Esophagus (tissue), 2 donors: ENCODE measurements around the gene FIG4. TPM values are rescaled to one million over a fixed set of nuclear protein-coding genes. Genes with fewer than 3 reads are reported as not detected.
"Not testable (repeated sequence)": the region's sequence is repeated elsewhere in the genome, so short reads cannot be mapped to it uniquely, and the experiment has no call there.

Source experiments
- H3K27ac ChIP-seq, 2 donors: one replicate each; pipeline ENCODE4 v1.5.1; 2013; ENCODE audit warnings: low read depth in 2 of 2, mild to moderate bottlenecking in 2 of 2, inconsistent platforms in 1 of 2, low read length in 1 of 2, moderate library complexity in 1 of 2
- H3K27me3 ChIP-seq, 2 donors: one replicate each; pipeline ENCODE4 v1.6.1; 2013; ENCODE audit warnings: low read length in 2 of 2, control low read depth in 1 of 2, mild to moderate bottlenecking in 1 of 2; ENCODE audit not compliant: insufficient read depth in 2 of 2, control insufficient read depth in 1 of 2
- H3K36me3 ChIP-seq, 2 donors: one replicate each; pipeline ENCODE4 v1.6.1; 2013; ENCODE audit warnings: low read length in 1 of 2; ENCODE audit not compliant: control insufficient read depth in 2 of 2, insufficient read depth in 2 of 2
- H3K4me1 ChIP-seq, 2 donors: one replicate each; pipeline ENCODE4 v1.6.1; 2013; ENCODE audit warnings: low read length in 1 of 2; ENCODE audit not compliant: control insufficient read depth in 2 of 2, insufficient read depth in 2 of 2
- H3K4me3 ChIP-seq, 2 donors: one replicate each; pipeline ENCODE4 v1.5.1; 2013; ENCODE audit warnings: low read length in 2 of 2, mild to moderate bottlenecking in 2 of 2, low read depth in 1 of 2, moderate library complexity in 1 of 2
- H3K9me3 ChIP-seq, 2 donors: one replicate each; pipeline ENCODE4 v1.6.1; 2013; ENCODE audit warnings: mild to moderate bottlenecking in 2 of 2, low read depth in 1 of 2, low read length in 1 of 2, moderate library complexity in 1 of 2; ENCODE audit not compliant: control insufficient read depth in 2 of 2, insufficient read depth in 1 of 2
- WGBS, 2 donors: extraction: QIAGEN DNeasy Blood & Tissue Kit; methylation state at CpG; one replicate each; pipeline ENCODE4 v1.1.7; 2013; 5-methylcytosine and 5-hydroxymethylcytosine counted together
- polyA plus RNA-seq, 2 donors: library from polyadenylated mRNA; stranded (reverse); fragments of 200-250 nt; gene quantifications; one replicate each; pipeline ENCODE4 v1.2.3, GENCODE V29; 2013
- donor health status: healthy with polysubstance abuse.
- donor health status: Bipolar disorder and iron deficiency.

FIG4 gene
- polyA plus RNA-seq, 2 donors, result 5.2 to 6.6 TPM

GRCh38 chr6:109738667-109739066 is 47.6 kb downstream of the FIG4 start:
- H3K36me3 ChIP-seq, result peaks cover 0 to 3% of the 10 kb centered on the region in 2 donors
- no peaks in the 10 kb centered on the region for H3K27me3 ChIP-seq
- H3K4me3 ChIP-seq, result no peak overlapping the region
- 90 to 96% methylated on average over 2 of the region's 2 CpGs for WGBS, 2 donors
- H3K27ac ChIP-seq, result no peak overlapping the region
- no peaks in the 10 kb centered on the region for H3K9me3 ChIP-seq
- no peaks in the 10 kb centered on the region for H3K4me1 ChIP-seq

- H3K36me3 ChIP-seq, result peaks cover 0 to 3% of the 10 kb centered on the region in 2 donors
- WGBS, 2 donors, result 88 to 94% methylated on average over 3 of the region's 3 CpGs
- no peak overlapping the region for H3K27ac ChIP-seq
- H3K4me3 ChIP-seq, result no peak overlapping the region
- H3K4me1 ChIP-seq, result no peaks in the 10 kb centered on the region
- H3K9me3 ChIP-seq, result no peaks in the 10 kb centered on the region
- no peaks in the 10 kb centered on the region for H3K27me3 ChIP-seq
Observed at GRCh38 chr6:109739686-109740085, 48.6 kb downstream of the FIG4 start.

- no peak overlapping the region for H3K27ac ChIP-seq
- H3K9me3 ChIP-seq, result no peaks in the 10 kb centered on the region
- H3K4me3 ChIP-seq, result no peak overlapping the region
- H3K27me3 ChIP-seq, result no peaks in the 10 kb centered on the region
- WGBS, 2 donors, result 80 to 81% methylated on average over 7 of the region's 7 CpGs
- peaks cover 0 to 3% of the 10 kb centered on the region in 2 donors for H3K36me3 ChIP-seq
- H3K4me1 ChIP-seq, result no peaks in the 10 kb centered on the region
Observed at GRCh38 chr6:109740787-109741186, 49.7 kb downstream of the FIG4 start.

- no peak overlapping the region for H3K27ac ChIP-seq
- peaks cover 0 to 3% of the 10 kb centered on the region in 2 donors for H3K36me3 ChIP-seq
- H3K4me1 ChIP-seq, result no peaks in the 10 kb centered on the region
- no peaks in the 10 kb centered on the region for H3K9me3 ChIP-seq
- 68 to 71% methylated on average over 2 of the region's 2 CpGs for WGBS, 2 donors
- H3K27me3 ChIP-seq, result no peaks in the 10 kb centered on the region
- no peak overlapping the region for H3K4me3 ChIP-seq
Observed at GRCh38 chr6:109743739-109744138, 52.6 kb downstream of the FIG4 start.

GRCh38 chr6:109744779-109745178 is 53.7 kb downstream of the FIG4 start:
- not testable (repeated sequence) for H3K4me3 ChIP-seq, H3K9me3 ChIP-seq, H3K27me3 ChIP-seq, H3K36me3 ChIP-seq, H3K27ac ChIP-seq, H3K4me1 ChIP-seq
- WGBS, 2 donors, result 97 to 99% methylated on average over 3 of the region's 3 CpGs

- 93 to 97% methylated on average over 2 of the region's 2 CpGs for WGBS, 2 donors
- Histone ChIP-seq H3K36me3 (no peaks in the 10 kb centered on the region), H3K27ac (no peak overlapping the region), H3K27me3 (no peaks in the 10 kb centered on the region), H3K4me1 (no peaks in the 10 kb centered on the region), H3K9me3 (no peaks in the 10 kb centered on the region), H3K4me3 (no peak overlapping the region)
Observed at GRCh38 chr6:109747221-109747620, 56.1 kb downstream of the FIG4 start.

- no peaks in the 10 kb centered on the region for H3K36me3 ChIP-seq
- H3K4me1 ChIP-seq, result no peaks in the 10 kb centered on the region
- H3K9me3 ChIP-seq, result no peaks in the 10 kb centered on the region
- H3K27ac ChIP-seq, result no peak overlapping the region
- 98% methylated on average over 3 of the region's 3 CpGs for WGBS, 2 donors
- H3K27me3 ChIP-seq, result no peaks in the 10 kb centered on the region
- no peak overlapping the region for H3K4me3 ChIP-seq
Observed at GRCh38 chr6:109759098-109759955, 68.2 kb downstream of the FIG4 start.

GRCh38 chr6:109760208-109760607 is 69.1 kb downstream of the FIG4 start:
- H3K36me3 ChIP-seq, result no peaks in the 10 kb centered on the region
- 35 to 52% methylated on average over 2 of the region's 2 CpGs for WGBS, 2 donors
- H3K27ac ChIP-seq, result no peak overlapping the region

GRCh38 chr6:109762166-109762565 is 71.1 kb downstream of the FIG4 start:
- H3K27me3 ChIP-seq, result no peaks in the 10 kb centered on the region
- WGBS, 2 donors, result 98 to 100% methylated on average over 2 of the region's 2 CpGs
- no peaks in the 10 kb centered on the region for H3K36me3 ChIP-seq
- H3K27ac ChIP-seq, result no peak overlapping the region
- H3K4me3 ChIP-seq, result no peak overlapping the region
- H3K4me1 ChIP-seq, result no peaks in the 10 kb centered on the region
- no peaks in the 10 kb centered on the region for H3K9me3 ChIP-seq

More at GRCh38 chr6:109760208-109760607, 69.1 kb downstream of the FIG4 start:
- Histone ChIP-seq H3K4me1 (no peaks in the 10 kb centered on the region), H3K9me3 (no peaks in the 10 kb centered on the region), H3K27me3 (no peaks in the 10 kb centered on the region), H3K4me3 (no peak overlapping the region)
